GM21423 (cell line): ENCODE results near the gene CNNM1.

Experiments used
- ATAC-seq: cut with Tn5 transposase; IDR thresholded peaks from one replicate; pipeline ENCODE4 v1.9.1; 2021; ENCODE audit warnings: mild to moderate bottlenecking, moderate library complexity; ENCODE audit not compliant: unreplicated experiment

CNNM1 gene

DNA sequence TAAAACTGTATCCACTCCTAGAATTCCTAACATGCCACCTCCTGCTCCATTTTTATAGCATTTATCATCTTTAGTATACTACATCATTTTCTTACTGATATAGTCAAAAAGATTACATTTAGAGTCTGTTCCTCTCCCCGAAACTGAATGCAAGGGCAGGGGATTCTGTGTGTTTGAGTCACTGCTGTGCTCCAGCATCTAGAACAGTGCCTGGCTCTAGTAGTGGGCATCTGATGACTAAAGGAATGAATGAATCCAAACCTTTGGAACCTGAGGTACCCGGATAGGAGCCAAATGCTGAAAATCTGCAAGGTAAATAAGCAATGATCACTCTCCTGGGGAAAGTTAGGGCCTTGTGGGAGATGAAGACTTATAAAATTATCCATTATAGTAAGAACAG, 82.4 kb downstream of the CNNM1 start:
- ATAC-seq: no peak

DNA sequence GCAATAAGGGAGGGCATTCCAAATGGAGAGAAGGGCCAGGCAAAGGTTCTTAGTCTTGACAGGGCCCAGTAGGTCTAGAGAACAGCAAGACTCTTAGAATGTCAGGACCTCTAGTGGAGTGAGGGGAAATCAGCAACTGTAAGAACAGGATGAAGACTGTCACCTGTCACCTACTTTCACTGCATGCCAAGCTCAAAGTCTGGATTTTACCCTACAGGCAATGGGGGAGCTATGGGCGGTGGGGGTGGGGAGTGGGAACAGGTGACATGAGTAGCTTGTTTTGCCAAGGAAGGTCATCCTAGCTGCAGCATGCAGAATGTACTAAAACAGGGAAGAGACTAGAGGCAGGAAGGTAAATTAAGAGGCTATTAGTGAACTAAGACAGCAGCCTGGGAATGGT, 82.9 kb downstream of the CNNM1 start:
- ATAC-seq: no peak

DNA sequence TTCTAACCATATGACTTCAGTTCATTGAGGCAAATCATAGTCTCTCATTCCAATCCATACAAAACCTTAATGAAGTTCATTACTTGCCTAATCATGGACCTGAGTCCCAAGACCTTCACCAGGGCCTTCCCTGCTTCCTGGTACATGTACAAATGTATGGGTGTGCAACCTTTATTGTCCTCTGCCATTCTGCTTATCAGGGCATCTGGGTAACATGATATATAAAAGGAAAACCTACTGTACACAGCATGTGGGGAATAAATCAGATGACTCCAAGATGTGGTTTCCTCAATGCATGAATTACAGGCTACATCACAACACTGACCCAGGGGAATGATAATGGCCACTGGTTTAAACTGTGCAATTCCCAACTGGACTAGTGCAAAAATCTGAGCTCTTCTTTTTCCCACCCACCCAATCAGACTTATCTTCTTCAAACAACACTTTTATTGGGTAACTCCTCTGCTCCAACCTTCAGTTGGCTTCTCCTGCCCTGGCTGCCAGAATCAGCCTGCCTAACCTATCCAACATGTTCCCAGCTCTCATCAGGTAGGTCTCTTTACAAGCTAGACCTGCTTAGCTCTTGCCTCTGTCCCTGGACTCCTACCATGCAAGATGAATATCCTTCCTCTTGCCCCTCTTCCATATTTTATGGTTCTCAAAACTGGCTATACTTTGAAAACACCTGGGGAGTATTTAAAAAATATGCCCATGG, 89.9 kb downstream of the CNNM1 start:
- ATAC-seq: no peak

DNA sequence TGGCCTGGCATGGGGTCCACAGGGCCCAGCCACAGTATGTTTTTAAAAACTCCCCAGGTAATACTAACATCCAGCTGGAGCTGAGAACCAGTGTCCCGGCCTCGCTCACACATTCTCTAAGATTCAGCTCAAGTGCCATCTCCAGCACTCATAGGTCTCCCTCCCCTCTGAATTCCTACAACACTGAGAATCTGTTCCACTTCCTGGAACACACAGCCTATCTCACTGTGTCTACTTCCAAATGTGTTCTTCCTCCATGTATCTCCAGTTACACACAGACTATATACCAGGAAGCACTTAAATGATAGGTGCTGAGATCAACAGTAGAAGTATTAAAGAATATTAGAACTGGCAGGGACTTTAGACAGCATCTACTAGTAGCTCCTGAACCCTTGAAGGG, 90.5 kb downstream of the CNNM1 start:
- no peak for ATAC-seq

DNA sequence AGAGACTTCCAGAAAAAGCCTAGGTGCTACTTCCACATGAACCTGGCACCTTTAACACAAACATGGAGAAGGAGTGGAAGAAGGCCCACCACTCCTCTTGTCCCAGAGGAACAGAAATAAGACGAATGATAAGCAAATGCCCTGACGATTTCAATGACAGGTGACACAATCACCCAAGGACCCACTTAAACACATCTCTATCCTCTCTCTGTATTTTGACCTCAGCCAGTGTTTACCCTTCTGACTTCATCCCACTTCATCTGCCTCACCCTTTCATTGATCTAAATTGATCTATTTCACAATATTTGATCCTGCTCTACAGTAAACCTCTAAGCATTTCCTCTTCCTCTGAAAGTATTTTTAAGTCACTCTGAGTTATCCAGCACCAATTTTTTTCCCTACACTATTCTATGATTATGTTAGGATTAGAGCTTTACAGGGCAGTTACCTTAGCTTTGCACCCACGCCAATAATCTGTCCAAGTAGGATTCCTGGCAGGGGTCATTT, 92.1 kb downstream of the CNNM1 start:
- no peak for ATAC-seq

DNA sequence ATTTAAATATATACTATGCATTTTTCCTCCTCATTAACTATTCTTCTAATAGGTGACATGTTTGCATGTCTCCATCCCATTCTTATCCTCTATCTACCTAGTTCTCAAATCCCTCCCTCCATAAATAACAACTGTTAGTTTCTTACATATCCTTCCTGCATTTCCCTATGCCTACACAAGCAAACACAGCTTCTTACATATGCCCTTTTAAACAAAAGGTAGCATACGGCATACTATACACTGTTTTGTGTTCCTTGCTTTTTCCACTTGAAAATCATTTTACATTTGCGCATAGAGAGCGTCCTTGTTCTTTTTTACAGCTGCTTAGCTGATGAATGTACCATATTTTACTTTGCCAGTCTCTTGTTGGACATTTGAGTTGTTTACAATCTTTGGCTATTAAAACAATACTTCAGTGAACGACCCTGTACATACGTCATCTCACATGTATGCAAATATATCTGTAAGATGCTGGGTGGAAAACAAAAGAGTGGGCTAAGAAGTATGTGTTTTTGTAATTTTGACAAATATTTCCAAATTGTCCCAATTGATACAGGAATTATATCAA, 93.5 kb downstream of the CNNM1 start:
- no peak for ATAC-seq

DNA sequence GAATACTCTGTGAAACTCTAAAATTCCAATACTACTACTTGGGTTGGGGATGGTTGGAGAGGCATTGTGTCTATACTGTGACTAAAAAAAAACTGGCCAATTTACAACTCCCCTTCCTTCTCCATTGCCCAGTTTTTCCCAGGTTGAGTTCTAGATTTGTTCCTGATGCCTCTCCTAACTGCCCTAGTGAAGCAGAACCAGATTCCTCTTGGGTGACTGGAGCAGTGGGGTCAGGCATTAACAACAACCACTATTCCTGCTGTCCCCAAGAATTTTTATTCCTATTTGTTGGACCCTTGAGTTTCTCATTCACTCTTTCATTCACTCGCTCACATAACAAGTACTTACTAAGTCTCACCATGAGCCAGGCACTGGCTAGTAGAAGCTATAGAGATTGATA, 95.5 kb downstream of the CNNM1 start:
- ATAC-seq: no peak

DNA sequence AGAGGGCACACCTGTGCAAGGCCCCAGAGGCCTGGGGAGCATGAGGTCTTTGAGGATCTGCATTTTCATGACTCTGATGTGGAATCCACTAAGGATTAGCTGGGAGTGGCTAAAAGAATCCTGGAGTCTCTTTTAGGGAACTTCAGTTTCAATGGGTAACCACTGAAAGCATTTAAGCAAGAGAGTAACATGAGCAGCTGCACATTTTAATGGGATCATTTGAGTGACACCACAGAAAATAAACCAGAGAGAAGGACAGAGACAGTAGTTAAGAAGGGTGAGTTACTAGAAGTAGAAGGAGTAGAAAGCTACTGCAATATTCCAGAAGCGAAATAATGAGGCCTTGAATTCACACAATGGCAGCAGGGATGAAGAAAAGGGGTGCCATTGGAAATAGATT, 96.0 kb downstream of the CNNM1 start:
- no peak for ATAC-seq

DNA sequence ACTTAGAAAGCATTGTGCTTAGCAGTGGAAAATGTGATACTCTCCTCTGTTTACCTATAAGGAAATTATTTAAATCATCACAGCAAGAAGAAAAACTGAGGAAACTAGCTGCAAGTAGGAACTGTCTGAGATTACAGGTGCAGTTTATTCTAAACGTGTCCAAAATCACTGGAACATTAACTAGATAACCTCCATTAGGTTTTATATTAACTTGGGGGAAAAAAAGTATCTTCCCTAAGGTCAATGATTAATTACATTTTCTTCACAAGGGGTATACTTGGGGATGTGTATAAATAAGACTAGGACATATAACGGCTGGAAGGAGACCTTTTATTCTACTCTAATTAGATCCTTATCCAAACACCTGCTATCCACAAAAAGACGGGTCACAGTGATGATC, 97.5 kb downstream of the CNNM1 start:
- no peak for ATAC-seq

DNA sequence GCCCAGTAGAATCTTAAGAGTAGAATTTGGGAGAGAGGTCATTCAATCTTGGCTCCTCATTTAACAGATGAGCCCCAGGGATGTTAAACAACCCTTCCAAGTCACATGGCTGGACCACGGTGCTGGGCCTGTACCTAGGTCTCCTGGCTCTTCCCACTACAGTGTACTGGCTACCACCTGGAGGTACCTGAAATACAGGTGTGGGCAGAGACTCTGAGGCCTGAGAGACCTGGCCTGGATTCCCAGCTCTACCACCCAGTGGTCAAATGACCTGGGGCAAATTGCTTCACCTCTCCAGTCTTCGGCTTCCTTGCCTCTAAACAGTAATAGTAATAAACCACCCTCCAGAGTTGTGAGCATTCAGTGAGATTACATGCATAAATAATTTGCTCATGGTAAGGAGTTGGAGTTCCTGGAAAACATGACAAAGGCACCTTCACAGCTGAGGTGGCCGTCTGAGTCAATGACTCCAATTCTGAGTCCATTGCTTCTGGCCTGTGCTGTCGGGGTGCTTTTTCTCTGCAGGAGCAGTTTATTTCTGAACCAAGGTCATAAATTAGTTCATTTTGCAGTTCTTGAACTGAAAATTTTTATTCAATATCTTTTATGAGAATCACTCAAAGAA, 98.5 kb downstream of the CNNM1 start:
- ATAC-seq: no peak

DNA sequence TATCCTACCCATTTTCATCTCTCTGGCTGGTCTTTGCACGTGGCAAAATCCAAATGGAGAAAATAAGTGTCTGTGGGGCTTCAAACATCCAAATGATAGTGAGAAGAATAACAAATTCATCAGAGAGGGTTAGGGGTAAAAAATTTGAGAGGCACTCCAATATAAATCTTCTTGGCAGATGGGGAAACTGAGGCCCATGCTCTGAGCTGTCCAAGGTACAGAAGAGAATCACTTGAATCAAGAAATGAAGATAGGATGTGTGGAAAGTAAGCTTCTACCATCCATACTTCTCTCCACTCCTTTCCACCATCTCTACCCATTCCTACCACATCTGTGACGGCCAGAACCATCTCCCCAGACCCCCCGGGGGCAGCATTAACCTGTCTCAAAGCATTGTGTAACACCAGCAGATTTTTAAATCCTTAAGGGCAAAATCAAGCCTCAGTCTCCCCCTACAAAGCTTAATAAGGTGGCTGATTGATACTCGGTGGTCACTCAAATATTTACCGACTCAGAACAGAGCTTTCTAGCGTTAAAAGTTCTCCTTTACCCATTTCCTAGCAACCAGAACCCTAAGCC, 100.5 kb downstream of the CNNM1 start:
- ATAC-seq: no peak

DNA sequence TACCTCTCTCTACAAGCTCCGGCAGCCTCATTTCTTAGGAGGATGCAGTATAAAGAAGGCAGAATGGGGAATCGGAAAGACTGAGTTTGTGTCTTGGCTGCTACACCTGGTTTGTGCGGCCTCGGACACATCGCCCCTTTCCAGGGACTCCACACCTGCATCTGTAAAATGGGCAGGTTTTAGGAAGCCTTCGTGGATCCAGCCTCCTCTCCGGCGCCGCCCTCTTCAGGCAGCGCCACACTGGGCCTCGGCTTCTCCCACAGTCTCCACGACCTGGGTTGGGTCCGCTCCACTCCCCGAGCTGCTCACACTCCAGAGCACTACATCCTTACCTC, 100.9 kb downstream of the CNNM1 start:
- ATAC-seq: no peak

DNA sequence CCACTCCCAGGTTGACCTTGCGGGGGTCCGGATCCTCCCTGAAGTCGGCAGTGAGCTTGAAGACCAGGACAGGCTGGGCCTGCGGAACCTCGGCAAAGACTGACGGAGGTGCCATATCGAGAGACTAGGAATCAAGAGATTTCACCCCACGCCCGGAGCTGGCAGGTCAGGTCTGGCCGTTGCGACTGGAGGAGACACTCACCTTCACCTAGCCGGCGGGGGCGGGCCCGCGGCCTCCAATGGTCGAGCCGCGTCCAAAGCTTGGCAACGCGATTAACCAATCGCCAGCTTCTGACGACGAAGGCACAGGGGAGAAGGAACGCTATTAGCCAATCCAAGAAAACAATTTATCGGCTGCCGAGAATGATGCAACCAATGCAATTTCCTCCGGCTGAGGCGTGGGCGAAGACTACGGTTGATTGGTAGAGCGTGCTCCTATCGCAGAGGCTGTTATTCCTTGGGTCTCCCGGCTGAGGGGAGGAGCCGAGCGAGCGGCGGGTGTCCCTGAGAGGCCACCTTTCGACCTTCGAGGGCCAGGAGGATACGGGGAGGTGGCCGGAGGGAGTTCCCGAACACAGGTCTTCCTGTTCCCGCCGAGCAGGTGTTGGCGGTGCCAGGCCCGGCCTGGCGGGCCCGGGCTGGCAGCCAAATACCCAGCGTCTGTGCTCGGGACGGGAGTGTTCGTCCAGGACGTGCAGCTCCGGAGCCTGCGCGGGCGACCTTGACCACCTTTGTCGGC, 101.5 kb downstream of the CNNM1 start, which contains the start of gene GOT1:
TSS of gene GOT1 (minus strand) at position 174 of the 739 bp plus-strand sequence. CDS start at position 115, 59 bp downstream.
- ATAC-seq: peak; percentile 93

DNA sequence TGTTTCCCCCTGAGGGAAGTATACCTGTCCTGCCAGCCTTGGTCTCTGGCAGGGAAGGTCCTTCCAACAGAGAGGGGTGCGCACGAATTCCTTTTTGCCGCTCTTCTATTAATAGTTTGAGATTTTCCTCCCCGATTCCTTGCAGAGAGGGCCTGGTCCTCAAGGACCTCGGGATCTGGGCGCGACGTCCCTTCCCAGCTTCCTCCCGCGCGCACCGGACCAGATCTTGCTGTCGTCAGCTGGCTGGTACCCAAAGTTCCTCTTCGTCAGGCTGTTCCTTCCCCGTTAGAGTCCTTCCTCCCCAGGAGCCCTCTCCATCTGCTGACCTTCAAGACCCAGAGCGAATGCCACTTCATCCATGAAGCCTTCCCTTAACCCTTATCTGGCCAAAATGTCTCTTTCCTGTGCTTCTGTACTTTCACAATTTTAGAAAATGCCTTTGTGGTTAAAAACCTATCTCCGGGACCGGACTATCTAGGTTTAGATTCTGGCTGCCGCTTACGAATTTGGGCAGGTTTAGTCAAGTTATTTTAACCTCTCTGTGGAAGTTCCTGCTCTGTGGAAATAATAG, 102.1 kb downstream of the CNNM1 start:
- ATAC-seq: no peak

DNA sequence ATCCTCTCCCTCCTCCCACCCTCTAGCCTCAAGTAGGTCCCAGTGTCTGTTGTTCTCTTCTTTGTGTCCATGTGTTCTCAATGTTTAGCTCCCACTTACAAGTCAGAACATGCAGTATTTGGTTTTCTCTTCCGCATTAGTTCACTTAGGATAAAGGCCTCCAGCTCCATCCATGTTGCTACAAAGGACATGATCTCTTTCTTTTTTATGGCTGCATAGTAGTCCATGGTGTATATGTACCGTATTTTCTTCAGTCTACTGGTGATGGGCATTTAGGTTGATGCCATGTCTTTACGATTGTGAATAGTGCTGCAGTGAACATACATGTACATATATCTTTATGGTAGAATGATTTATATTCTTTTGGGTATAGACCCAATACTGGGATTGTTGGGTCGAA, 102.9 kb downstream of the CNNM1 start:
- ATAC-seq: no peak

DNA sequence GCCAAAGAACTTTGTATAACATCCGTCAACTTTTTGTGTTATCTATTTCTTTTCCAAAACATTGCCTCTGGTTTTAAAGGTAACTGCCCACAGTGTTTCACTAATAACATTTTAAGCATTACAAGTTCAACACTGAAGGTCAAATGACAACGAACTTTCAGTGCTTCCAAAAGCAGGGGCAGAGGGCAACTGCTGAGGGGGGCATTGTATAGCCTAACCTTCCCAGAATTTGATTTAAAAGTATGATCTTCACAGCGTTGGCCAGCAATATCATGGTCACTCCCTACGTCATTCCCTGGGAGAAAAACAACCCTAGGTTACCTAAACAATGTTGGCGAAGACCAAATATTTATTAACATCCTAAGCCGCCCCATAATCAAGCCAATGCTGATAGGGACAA, 103.7 kb downstream of the CNNM1 start:
- ATAC-seq: no peak

DNA sequence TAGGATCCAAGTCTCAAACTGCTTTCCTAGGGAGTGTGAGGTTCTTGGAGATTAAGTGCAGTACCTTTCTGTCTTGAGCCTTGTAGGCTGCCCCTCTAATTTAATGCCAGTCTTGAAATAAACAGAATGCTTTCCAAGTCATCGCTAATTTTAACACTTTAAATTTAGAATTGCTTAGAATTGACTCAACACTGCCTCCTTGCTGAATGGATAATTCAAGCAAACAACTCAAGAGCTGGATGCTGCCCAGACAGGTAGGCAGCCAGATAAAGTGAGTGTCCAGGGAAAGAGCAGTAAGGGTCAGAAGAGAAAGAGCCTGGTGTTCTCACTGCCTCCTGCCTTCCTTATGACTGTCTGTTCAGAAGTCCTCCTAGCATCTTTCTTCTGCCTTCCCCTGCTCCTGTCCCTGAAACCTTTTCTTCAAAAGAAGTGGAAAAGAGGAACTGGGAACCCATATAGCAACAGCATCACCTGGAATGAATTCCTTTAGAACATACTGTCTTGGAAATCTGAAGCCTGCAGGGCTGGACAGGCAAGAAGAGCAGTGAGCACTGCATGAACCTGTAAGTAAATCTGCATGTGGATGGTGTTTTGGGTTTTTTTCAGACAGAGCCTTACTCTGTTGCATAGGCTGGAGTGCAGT, 104.3 kb downstream of the CNNM1 start:
- ATAC-seq: no peak

DNA sequence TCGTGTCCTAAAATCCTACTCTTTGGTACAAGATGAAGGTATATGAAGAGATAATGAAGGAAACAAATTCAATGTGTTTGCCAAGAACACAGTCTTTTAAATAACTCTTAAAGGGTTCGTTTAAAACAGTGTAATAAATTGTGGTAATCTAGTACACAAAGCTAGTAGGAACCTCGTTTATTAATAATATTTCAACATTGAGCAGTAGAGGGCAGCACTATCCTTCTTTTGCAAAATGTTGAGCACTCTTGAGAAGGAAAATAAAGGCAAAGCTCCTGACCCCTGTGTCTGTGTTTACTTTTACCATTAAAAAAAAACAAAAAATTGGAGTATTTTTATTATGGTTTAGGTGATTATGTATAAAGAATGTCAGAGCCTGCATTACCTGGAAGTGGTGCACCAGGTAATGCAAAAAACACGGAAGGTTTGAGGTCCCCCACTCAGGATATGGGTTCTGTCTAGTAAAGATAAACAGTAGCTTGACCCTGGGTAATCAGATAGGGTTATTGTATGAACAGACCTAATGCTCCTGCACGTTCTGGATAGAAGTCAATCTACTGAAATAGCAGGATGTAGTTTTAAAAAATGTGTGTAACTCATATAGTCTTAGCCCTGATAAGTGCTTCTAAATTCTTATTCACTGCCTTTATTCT, 107.0 kb downstream of the CNNM1 start:
- ATAC-seq: no peak

DNA sequence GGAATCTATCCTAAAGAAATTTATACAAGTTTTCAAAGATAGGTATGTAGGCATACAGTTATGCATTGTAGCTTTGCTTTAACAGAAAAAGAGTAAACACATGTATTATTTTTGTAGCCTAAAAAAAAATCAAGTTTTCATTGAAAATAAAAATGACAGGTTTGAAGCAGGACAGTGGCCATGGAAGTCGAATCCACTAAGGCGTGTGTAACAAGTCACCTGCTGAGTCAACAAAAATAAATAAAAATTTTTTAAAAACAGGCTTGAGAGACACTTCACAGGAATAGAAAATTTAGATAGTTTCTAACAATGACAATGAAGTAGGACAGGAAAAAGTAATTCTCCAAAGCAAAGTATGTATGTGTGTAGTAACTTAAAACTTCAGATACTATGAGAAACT, 109.7 kb downstream of the CNNM1 start:
- no peak for ATAC-seq

DNA sequence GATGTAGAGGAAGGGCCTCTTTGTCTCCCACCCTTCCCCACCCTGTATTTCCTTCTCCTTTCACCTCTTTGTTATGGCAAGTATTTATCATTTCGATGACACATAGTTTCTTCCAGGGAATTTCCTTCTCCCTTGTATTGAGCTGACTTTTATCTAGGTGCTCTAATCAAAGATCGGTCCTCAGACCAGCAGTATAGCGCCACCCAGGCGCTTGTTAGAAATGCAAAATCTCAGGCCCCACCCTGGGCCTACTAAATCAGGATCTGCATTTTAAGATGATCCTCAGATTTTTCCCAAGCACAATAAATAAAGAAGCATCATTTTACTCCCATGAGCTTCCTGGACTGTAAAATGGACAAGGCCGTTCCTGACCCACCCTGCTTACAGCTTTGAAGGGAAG, 113.2 kb downstream of the CNNM1 start:
- no peak for ATAC-seq
